ENCODE data around the gene CPEB1.
"Not testable (repeated sequence)": the region's sequence is repeated elsewhere in the genome, so short reads cannot be mapped to it uniquely, and the experiment has no call there.

The CPEB1 gene

GRCh38 chr15:82513587-82513986 is 133.6 kb downstream of the CPEB1 start:
- DNase-seq (ENCODE audit: low read depth in 2 of 2): not testable (repeated sequence)

GRCh38 chr15:82507693-82508092 is 139.5 kb downstream of the CPEB1 start:
- peak in 1 of 2 experiments; percentile 2 for DNase-seq (ENCODE audit: low read depth in 2 of 2)

GRCh38 chr15:82507087-82507486 is 140.1 kb downstream of the CPEB1 start:
- DNase-seq (ENCODE audit: low read depth in 2 of 2): not testable (repeated sequence)

GRCh38 chr15:82505842-82506241 is 141.3 kb downstream of the CPEB1 start:
- not testable (repeated sequence) for DNase-seq (ENCODE audit: low read depth in 2 of 2)

- not testable (repeated sequence) for DNase-seq (ENCODE audit: low read depth in 2 of 2)
Observed at GRCh38 chr15:82504074-82504473, 143.1 kb downstream of the CPEB1 start.

DNA sequence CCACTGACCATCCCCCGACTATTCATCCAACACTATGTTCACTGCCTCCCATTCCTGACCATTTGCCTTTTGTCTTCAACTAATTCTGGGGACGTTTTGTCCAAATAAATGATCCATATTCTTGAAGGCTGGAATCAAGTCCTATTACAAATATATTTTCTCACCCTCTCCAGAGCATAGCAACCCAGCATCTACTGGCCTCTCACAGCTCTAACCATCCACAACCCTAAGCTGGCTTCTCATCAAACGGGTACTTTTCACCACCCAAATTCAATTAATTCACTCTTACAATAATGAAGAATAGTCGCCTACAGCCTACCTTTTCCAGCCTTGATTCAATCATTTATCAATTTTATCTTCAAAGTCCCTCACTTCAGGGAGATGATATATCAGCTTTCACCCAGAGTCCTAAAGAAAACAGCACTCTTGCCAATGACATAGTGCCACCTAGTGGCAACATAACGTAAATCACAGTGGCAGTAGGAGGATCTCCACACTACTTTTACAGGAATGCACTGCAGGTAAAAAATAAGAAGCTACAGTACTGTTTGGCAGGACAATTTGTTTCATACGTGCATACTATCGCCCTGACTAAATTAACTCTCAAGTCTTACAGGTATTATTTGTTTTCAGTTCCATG is 144.3 kb downstream of the CPEB1 start:
- not testable (repeated sequence) for DNase-seq (ENCODE audit: low read depth in 2 of 2)

DNA sequence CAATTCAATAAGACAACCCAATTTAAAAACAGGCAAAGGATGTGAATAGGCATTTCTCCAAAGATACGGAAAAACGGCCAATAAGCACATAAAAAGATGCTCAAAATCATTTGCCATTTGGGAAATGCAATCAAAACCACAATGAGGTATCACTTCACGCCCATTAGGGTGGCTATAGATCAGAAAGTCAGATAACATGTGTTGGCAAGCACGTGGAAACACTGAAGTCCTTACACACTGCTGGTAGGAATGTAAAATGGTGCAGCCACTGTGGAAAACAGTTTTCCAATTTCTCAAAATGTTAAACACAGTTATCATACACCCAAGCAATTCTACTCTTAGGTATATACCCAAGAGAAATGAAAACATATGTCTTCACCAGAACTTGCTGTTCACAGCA is 146.4 kb downstream of the CPEB1 start:
- DNase-seq (ENCODE audit: low read depth in 2 of 2): not testable (repeated sequence)

GRCh38 chr15:82497978-82498377 is 149.2 kb downstream of the CPEB1 start:
- not testable (repeated sequence) for DNase-seq (ENCODE audit: low read depth in 2 of 2)
